Urinary bladder (tissue), 4 donors: ENCODE data around the gene NCBP2L. TPM values are rescaled to one million over a fixed set of nuclear protein-coding genes. Genes with fewer than 3 reads are reported as not detected.

Experiments used
- DNase-seq: peaks from one replicate; pipeline ENCODE4 v3.0.0-alpha.2; 2015; ENCODE audit errors: extremely low spot score
- H3K27ac ChIP-seq: one replicate; pipeline ENCODE4 v1.5.1; 2013; ENCODE audit warnings: low read depth, mild to moderate bottlenecking, moderate library complexity
- H3K36me3 ChIP-seq: one replicate; pipeline ENCODE4 v1.6.1; 2013; ENCODE audit warnings: mild to moderate bottlenecking, moderate library complexity; ENCODE audit not compliant: insufficient read depth
- H3K4me1 ChIP-seq: one replicate; pipeline ENCODE4 v1.6.1; 2013; ENCODE audit warnings: mild to moderate bottlenecking, moderate library complexity; ENCODE audit not compliant: insufficient read depth
- H3K4me3 ChIP-seq: one replicate; pipeline ENCODE4 v1.5.1; 2013; ENCODE audit warnings: low read depth, low read length
- WGBS: extraction: QIAGEN DNeasy Blood & Tissue Kit; methylation state at CpG from one replicate; pipeline ENCODE4 v1.1.7; 2013; 5-methylcytosine and 5-hydroxymethylcytosine counted together
- polyA plus RNA-seq: library from polyadenylated mRNA; stranded (reverse); fragments of 200-250 nt; gene quantifications from one replicate; pipeline ENCODE4 v1.2.3, GENCODE V29; 2013
- total RNA-seq: library from RNA; depleted of rRNA; stranded (reverse); fragments of >200 nt; gene quantifications from one replicate; pipeline ENCODE4 v1.2.3, GENCODE V29; 2014
- donor health status: healthy with polysubstance abuse.
- donor health status: healthy.

The NCBP2L gene
- not detected for total RNA-seq
- not detected for polyA plus RNA-seq

- H3K36me3 ChIP-seq: no peaks in the 10 kb centered on the region
- WGBS: 64% methylated on average over 6 of the region's 6 CpGs
- H3K27ac ChIP-seq: peak within 1 kb of the TSS; percentile 23
- no peak for DNase-seq
- peak within 1 kb of the TSS; percentile 65 for H3K4me3 ChIP-seq
- no peaks in the 10 kb centered on the region for H3K4me1 ChIP-seq
These were observed at the start of gene NCBP2L for GRCh38 chrX:107777536-107777832. Gene NCBP2L, plus strand, starts transcription at chrX:107777733. Its CDS starts 16,488 bp downstream, at chrX:107794221.

GRCh38 chrX:107728371-107729099 is 49.0 kb upstream of the NCBP2L start:
- 70% methylated on average over 4 of the region's 4 CpGs for whole genome bisulfite sequencing

GRCh38 chrX:107729558-107730297 is 47.8 kb upstream of the NCBP2L start:
- WGBS: 51% methylated on average over 8 of the region's 8 CpGs
- no peak for DNase-seq
- Histone ChIP-seq H3K4me3 (no peak overlapping the region), H3K27ac (peak overlapping the region; percentile 38), H3K4me1 (no peaks in the 10 kb centered on the region), H3K36me3 (no peaks in the 10 kb centered on the region)

More at GRCh38 chrX:107728371-107729099, 49.0 kb upstream of the NCBP2L start:
- no peak for DNase-seq
- Histone ChIP-seq H3K36me3 (no peaks in the 10 kb centered on the region), H3K4me3 (no peak overlapping the region), H3K27ac (peak overlapping the region; percentile 38), H3K4me1 (peaks cover 2% of the 10 kb centered on the region)

GRCh38 chrX:107730298-107730655 is 47.3 kb upstream of the NCBP2L start:
- no peak for DNase-seq
- Histone ChIP-seq H3K36me3 (no peaks in the 10 kb centered on the region), H3K27ac (peak overlapping the region; percentile 70), H3K4me1 (no peaks in the 10 kb centered on the region), H3K4me3 (no peak overlapping the region)
- 46% methylated on average over 1 of the region's 1 CpG for WGBS

- DNase-seq: no peak
- Histone ChIP-seq H3K4me1 (no peaks in the 10 kb centered on the region), H3K27ac (peak overlapping the region; percentile 59), H3K4me3 (no peak overlapping the region), H3K36me3 (no peaks in the 10 kb centered on the region)
- whole genome bisulfite sequencing: 52% methylated on average over 9 of the region's 9 CpGs
These were observed 46.4 kb upstream of the NCBP2L start for GRCh38 chrX:107730991-107731766.

GRCh38 chrX:107731831-107732502 is 45.6 kb upstream of the NCBP2L start:
- Histone ChIP-seq H3K27ac (peak overlapping the region; percentile 59), H3K4me3 (no peak overlapping the region), H3K4me1 (no peaks in the 10 kb centered on the region), H3K36me3 (no peaks in the 10 kb centered on the region)
- no peak for DNase-seq
- WGBS: 21% methylated on average over 7 of the region's 7 CpGs

GRCh38 chrX:107733686-107734085 is 43.8 kb upstream of the NCBP2L start:
- whole genome bisulfite sequencing: 74% methylated on average over 4 of the region's 4 CpGs
- H3K4me3 ChIP-seq: no peak overlapping the region
- H3K27ac ChIP-seq: no peak overlapping the region
- no peak for DNase-seq
- H3K4me1 ChIP-seq: no peaks in the 10 kb centered on the region
- H3K36me3 ChIP-seq: no peaks in the 10 kb centered on the region

- H3K4me1 ChIP-seq: peaks cover 2% of the 10 kb centered on the region
- no peak overlapping the region for H3K4me3 ChIP-seq
- WGBS: 79% methylated on average over 3 of the region's 3 CpGs
- H3K36me3 ChIP-seq: no peaks in the 10 kb centered on the region
- no peak overlapping the region for H3K27ac ChIP-seq
- no peak for DNase-seq
These were observed 42.9 kb upstream of the NCBP2L start for GRCh38 chrX:107734646-107735045.

GRCh38 chrX:107736781-107737531 is 40.6 kb upstream of the NCBP2L start:
- H3K4me3 ChIP-seq: no peak overlapping the region
- DNase-seq: no peak
- no peak overlapping the region for H3K27ac ChIP-seq
- 73% methylated on average over 8 of the region's 8 CpGs for WGBS
- peaks cover 2% of the 10 kb centered on the region for H3K4me1 ChIP-seq
- no peaks in the 10 kb centered on the region for H3K36me3 ChIP-seq

GRCh38 chrX:107738272-107738671 is 39.3 kb upstream of the NCBP2L start:
- peaks cover 2% of the 10 kb centered on the region for H3K4me1 ChIP-seq
- WGBS: 95% methylated on average over 5 of the region's 5 CpGs
- no peak overlapping the region for H3K4me3 ChIP-seq
- DNase-seq: no peak
- H3K27ac ChIP-seq: peak overlapping the region; percentile 41
- H3K36me3 ChIP-seq: no peaks in the 10 kb centered on the region

GRCh38 chrX:107738768-107739167 is 38.8 kb upstream of the NCBP2L start:
- peak overlapping the region; percentile 63 for H3K27ac ChIP-seq
- peaks cover 2% of the 10 kb centered on the region for H3K4me1 ChIP-seq
- H3K4me3 ChIP-seq: no peak overlapping the region
- 76% methylated on average over 8 of the region's 8 CpGs for WGBS
- no peak for DNase-seq
- no peaks in the 10 kb centered on the region for H3K36me3 ChIP-seq

- 97% methylated on average over 3 of the region's 3 CpGs for WGBS
- Histone ChIP-seq H3K27ac (no peak overlapping the region), H3K36me3 (no peaks in the 10 kb centered on the region), H3K4me1 (peaks cover 2% of the 10 kb centered on the region), H3K4me3 (no peak overlapping the region)
- no peak for DNase-seq
These were observed 38.0 kb upstream of the NCBP2L start for GRCh38 chrX:107739541-107739940.

GRCh38 chrX:107741404-107741790 is 36.1 kb upstream of the NCBP2L start:
- no peaks in the 10 kb centered on the region for H3K36me3 ChIP-seq
- H3K4me1 ChIP-seq: peaks cover 2% of the 10 kb centered on the region
- H3K4me3 ChIP-seq: no peak overlapping the region

More at GRCh38 chrX:107741404-107741790, 36.1 kb upstream of the NCBP2L start:
- peak overlapping the region; percentile 87 for H3K27ac ChIP-seq
- 37% methylated on average over 7 of the region's 7 CpGs for WGBS
- no peak for DNase-seq
